Measurements from ENCODE around the gene GSTA5.
"Not testable (repeated sequence)": the region's sequence is repeated elsewhere in the genome, so short reads cannot be mapped to it uniquely, and the experiment has no call there.

GSTA5 gene

DNA sequence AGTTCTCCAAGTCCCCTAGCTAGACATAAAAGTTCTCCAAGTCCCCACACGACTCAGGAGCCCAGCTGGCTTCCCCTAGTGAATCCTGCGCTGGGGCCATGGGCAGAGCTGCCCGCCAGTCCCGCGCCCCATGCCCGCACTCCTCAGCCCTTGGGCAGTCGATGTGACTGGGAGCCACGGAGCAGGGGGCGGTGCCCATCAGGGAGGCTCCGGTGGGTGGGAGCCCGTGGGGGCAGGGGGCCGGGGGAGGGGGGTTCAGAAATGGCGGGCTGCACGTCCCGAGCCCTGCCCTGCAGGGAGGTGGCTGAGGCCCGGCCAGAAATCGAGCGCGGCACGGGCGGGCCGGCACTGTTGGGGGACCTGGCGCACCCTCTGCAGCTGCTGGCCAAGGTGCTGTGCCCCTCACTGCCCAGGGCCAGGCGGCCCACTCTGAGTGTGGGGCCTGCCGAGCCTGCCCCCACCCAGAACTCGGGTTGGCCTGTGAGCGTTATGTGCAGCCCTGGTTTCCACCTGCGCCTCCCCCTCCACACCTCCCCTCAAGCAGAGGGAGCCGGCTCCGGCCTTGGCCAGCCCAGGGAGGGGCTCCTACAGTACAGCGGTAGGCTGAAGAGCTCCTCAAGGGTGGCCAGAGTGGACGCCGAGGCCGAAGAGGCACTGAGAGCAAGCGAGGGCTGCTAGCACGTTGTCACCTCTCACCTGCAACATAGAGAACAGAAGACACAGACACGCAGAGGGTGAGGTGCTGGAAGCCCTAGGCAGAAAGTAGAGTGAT lies 11.4 kb downstream of the GSTA5 start:
- no peak overlapping the region for H3K4me3 ChIP-seq (ENCODE audit: low read depth, low read length)
- TF ChIP-seq, protein P1, sequence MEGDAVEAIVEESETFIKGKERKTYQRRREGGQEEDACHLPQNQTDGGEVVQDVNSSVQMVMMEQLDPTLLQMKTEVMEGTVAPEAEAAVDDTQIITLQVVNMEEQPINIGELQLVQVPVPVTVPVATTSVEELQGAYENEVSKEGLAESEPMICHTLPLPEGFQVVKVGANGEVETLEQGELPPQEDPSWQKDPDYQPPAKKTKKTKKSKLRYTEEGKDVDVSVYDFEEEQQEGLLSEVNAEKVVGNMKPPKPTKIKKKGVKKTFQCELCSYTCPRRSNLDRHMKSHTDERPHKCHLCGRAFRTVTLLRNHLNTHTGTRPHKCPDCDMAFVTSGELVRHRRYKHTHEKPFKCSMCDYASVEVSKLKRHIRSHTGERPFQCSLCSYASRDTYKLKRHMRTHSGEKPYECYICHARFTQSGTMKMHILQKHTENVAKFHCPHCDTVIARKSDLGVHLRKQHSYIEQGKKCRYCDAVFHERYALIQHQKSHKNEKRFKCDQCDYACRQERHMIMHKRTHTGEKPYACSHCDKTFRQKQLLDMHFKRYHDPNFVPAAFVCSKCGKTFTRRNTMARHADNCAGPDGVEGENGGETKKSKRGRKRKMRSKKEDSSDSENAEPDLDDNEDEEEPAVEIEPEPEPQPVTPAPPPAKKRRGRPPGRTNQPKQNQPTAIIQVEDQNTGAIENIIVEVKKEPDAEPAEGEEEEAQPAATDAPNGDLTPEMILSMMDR (IDR thresholded peaks at IDR 0.05; ENCODE audit: borderline replicate concordance, insufficient read depth, low read depth, low read length): no peak

DNA sequence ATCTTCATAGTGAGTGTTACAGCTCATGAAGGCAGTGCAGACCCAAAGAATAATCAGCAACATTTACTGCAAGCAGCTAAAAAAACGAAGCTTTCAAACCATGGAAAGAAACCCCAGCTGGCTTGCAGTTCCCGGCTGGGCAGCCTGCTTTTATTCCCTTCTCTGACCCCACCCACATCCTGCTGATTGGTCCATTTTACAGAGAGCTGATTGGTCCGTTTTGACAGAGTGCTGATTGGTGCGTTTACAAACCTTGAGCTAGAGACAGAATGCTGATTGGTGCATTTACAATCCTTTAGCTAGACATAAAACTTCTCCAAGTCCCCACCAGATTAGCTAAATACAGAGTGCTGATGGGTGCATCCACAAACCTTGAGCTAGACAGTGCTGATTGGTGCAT lies 12.0 kb downstream of the GSTA5 start:
- not testable (repeated sequence) for H3K4me3 ChIP-seq (ENCODE audit: low read depth, low read length)

DNA sequence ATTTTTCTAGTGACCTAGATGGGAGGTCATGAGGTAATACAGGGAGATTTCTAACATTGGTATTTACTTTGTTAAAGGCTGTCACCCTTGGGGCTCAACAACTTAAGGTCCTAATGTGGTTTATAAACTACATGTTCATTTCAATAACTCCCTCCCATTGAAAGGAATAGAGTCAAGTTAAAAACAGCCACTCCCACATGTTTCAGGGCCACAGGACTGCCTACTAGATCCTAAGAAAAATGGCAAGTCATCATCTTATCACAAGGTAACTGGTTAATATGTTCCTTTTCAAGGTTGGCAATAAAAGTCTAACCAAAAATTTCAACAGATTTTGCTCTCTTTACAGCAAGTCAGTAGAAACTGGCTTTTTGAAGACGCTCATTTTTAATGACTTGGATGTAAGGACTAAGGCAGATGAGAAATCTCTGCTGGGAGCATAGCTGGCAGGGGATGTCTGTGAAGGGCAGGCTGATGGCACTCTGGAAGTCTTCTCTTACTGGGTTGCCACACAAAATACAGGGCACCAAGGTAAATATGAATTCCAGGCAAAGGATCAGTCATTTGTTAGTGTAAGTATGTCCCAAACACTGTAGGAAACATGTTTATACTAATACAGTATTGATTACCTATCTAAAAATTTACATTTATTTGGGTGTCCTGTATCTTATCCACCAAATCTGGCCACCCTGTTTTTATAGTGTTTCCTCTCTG lies 13.4 kb downstream of the GSTA5 start:
- not testable (repeated sequence) for H3K4me3 ChIP-seq (ENCODE audit: low read depth, low read length)

DNA sequence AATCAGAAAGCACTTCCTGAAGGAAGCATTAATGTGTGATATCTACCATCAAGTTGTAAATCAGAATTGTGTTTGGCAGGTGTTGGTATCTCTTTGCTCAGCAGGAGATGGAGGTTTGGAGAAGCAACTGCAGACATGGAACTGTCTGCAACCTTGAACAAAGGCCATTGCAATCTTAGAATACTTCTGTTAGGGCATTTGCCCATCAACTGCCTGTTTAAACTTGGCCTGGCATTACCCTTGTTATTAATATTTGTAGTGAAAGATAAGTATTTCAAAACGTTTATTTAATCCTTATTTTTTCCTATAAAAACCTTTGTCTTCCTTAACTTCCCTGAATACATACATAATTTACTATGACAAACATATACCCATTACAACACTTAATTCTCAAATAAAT lies 14.1 kb downstream of the GSTA5 start:
- no peak overlapping the region for H3K4me3 ChIP-seq (ENCODE audit: low read depth, low read length)
- TF ChIP-seq, protein P1 (IDR thresholded peaks at IDR 0.05; ENCODE audit: borderline replicate concordance, insufficient read depth, low read depth, low read length): no peak

DNA sequence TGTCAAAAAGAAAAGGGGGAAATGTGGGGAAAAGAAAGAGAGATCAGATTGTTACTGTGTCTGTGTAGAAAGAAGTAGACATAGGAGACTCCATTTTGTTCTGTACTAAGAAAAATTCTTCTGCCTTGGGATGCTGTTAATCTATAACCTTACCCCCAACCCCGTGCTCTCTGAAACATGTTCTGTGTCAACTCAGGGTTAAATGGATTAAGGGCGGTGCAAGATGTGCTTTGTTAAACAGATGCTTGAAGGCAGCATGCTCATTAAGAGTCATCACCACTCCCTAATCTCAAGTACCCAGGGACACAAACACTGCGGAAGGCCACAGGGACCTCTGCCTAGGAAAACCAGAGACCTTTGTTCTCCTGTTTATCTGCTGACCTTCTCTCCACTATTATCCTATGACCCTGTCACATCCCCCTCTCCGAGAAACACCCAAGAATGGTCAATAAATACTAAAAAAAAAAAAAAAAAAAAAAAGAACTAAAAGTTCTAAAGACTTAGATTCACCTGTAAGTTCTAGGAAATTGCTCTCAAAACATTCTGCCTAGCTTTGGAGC lies 14.6 kb downstream of the GSTA5 start:
- H3K4me3 ChIP-seq (ENCODE audit: low read depth, low read length): not testable (repeated sequence)

DNA sequence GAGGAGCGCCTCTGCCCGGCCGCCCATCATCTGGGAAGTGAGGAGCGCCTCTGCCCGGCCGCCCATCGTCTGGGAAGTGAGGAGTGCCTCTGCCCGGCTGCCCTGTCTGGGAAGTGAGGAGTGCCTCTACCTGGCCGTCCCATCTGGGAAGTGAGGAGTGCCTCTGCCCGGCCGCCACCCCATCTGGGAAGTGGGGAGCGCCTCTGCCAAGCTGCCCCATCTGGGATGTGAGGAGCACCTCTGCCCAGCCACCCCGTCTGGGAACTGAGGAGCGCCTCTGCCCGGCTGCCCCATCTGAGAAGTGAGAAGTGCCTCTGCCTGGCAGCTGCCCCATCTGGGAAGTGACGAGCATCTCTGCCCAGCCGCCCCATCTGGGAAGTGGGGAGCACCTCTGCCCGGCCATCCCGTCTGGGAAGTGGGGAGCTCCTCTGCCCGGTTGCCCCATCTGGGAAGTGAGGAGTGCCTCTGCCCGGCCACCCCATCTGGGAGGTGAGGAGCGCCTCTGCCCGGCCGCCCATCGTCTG lies 15.3 kb downstream of the GSTA5 start:
- H3K4me3 ChIP-seq (ENCODE audit: low read depth, low read length): not testable (repeated sequence)

DNA sequence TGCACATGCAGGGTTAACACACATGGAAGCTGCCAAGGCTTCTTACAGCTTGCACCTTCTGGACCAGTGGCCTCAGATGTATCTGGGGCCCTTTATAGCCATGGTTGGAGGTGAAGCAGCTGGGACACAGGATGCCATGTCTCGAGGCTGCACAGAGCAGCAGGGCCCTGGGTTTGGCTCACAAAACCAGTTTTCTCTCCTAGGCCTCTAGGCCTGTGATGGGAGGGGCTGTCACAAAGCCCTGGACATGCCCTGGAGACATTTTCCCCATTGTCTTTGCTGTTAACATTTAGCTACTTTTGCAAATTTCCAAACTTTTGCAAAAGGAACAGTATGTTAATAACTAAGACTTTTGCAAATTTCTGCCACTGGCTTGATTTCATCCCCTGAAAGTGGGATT lies 18.8 kb downstream of the GSTA5 start:
- TF ChIP-seq, protein P1 (IDR thresholded peaks at IDR 0.05; ENCODE audit: borderline replicate concordance, insufficient read depth, low read depth, low read length): no peak
- H3K4me3 ChIP-seq (ENCODE audit: low read depth, low read length): no peak overlapping the region

DNA sequence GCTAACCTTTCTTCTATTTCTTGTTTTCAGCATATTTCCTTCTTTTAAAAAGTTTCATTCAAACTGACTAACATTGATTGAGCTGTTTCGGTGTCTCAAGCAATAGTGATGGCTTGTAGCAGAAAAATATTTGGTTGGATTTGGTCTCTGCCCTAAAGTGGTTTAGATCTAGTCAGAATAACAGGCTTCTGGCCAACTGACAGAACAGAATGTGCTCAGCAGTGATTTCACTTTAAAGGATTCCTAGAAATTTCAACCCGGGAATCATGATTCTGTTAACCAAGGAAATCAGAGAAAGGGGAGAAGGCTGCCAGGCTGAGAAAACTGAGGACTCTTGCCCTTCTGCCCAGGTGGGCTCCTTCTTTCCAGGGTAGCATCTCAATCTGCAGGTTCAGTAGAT lies 20.4 kb downstream of the GSTA5 start:
- TF ChIP-seq, protein P1 (IDR thresholded peaks at IDR 0.05; ENCODE audit: borderline replicate concordance, insufficient read depth, low read depth, low read length): no peak

More for the DNA sequence above, 20.4 kb downstream of the GSTA5 start:
- no peak overlapping the region for H3K4me3 ChIP-seq (ENCODE audit: low read depth, low read length)

Data from GM12875 (cell line).